ENCODE measurements around the gene CYP4V2.

CYP4V2 gene

GRCh38 chr4:186204103-186204559, 12.8 kb downstream of the CYP4V2 start:
- DNase-seq, result no peak

GRCh38 chr4:186204686-186205085, 13.3 kb downstream of the CYP4V2 start:
- H3K9me3 ChIP-seq, result no peaks in the 10 kb centered on the region
- H3K36me3 ChIP-seq, result peaks cover 11 to 25% (median 12%) of the 10 kb centered on the region in 3 donors
- peak overlapping the region in 1 of 2 donors; percentile 63 for H3K27ac ChIP-seq
- H3K4me1 ChIP-seq, result peaks cover 0 to 3% (median 0%) of the 10 kb centered on the region in 4 donors
- TF ChIP-seq CTCF (IDR thresholded peaks at IDR 0.05), result no peak
- no peak for DNase-seq
- H3K27me3 ChIP-seq, result no peaks in the 10 kb centered on the region
- intact Hi-C loops (cut with DNase I; ENCODE audit: low total_unique reads), result no loop called here
- peak overlapping the region in 1 of 2 donors; percentile 48 for H3K4me3 ChIP-seq

More at GRCh38 chr4:186204103-186204559, 12.8 kb downstream of the CYP4V2 start:
- Histone ChIP-seq H3K4me1 (peaks cover 0 to 3% (median 0%) of the 10 kb centered on the region in 4 donors), H3K27me3 (no peaks in the 10 kb centered on the region), H3K4me3 (peak overlapping the region in 1 of 2 donors; percentile 48), H3K36me3 (peaks cover 6 to 20% (median 6%) of the 10 kb centered on the region in 3 donors), H3K9me3 (no peaks in the 10 kb centered on the region), H3K27ac (peak overlapping the region in 1 of 2 donors; percentile 63)
- intact Hi-C loops (cut with DNase I; ENCODE audit: low total_unique reads), result no loop called here
- TF ChIP-seq CTCF (IDR thresholded peaks at IDR 0.05), result no peak

DNA sequence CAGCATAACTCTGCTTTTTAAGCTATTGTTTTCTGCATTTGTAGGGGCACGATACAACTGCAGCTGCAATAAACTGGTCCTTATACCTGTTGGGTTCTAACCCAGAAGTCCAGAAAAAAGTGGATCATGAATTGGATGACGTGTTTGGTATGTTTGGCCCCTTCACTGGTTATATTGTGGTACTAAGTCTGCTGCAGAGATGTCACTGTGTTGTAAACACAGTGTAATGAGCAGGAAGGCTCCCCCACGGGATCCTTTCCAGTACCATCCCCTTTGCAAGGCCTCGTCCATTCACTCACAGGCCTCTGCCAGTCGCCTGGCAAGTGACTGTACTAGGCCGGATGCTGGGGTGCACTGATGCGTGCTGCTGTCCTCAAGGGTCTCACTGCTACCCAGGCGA, 13.8 kb downstream of the CYP4V2 start:
- H3K4me3 ChIP-seq, result no peak overlapping the region
- no peaks in the 10 kb centered on the region for H3K27me3 ChIP-seq
- no peak for TF ChIP-seq CTCF (IDR thresholded peaks at IDR 0.05)

DNA sequence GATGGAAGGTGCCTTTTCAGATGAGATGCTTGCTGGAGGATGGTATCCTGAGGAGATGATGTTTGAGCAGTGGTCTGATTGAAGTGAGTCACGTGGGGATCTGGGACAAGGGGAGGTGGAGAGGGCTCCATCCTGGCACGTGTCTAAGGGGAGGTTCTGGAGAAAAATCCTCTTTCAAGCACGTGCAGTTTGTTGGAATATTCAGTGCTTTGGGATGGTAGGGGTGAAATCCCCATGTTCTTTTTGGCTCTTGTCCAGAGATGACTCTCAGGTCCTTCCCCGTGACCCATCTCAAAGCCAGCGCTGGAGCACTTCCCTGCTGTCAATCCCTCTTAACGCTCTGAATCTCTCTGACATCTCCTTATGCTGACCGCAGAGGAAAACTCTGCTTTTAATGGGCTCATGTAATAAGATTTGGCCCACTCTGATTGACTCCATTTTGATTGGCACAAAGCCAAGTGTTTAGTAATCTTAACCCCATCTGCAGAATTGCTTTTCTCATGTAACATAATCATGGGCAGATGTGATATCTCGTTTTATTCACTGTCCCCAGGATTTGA, 25.2 kb downstream of the CYP4V2 start:
- H3K9me3 ChIP-seq, result no peaks in the 10 kb centered on the region
- H3K27me3 ChIP-seq, result no peaks in the 10 kb centered on the region
- DNase-seq, result no peak
- H3K4me3 ChIP-seq, result no peak overlapping the region
- H3K27ac ChIP-seq, result no peak overlapping the region
- TF ChIP-seq CTCF (IDR thresholded peaks at IDR 0.05), result no peak
- no peaks in the 10 kb centered on the region for H3K36me3 ChIP-seq
- intact Hi-C loops (cut with DNase I; ENCODE audit: low total_unique reads), result no loop called here
- no peaks in the 10 kb centered on the region for H3K4me1 ChIP-seq

More for the DNA sequence above, 13.8 kb downstream of the CYP4V2 start:
- Histone ChIP-seq H3K4me1 (peaks cover 0 to 3% (median 0%) of the 10 kb centered on the region in 4 donors), H3K36me3 (peaks cover 16 to 30% (median 16%) of the 10 kb centered on the region in 3 donors), H3K9me3 (no peaks in the 10 kb centered on the region), H3K27ac (peak overlapping the region in 1 of 2 donors; percentile 63)
- no peak for DNase-seq
- intact Hi-C loops (cut with DNase I; ENCODE audit: low total_unique reads), result no loop called here

GRCh38 chr4:186217733-186218293, 26.4 kb downstream of the CYP4V2 start:
- intact Hi-C loops (cut with DNase I; ENCODE audit: low total_unique reads), result no loop called here
- Histone ChIP-seq H3K27ac (no peak overlapping the region), H3K27me3 (no peaks in the 10 kb centered on the region), H3K4me1 (no peaks in the 10 kb centered on the region), H3K4me3 (no peak overlapping the region), H3K36me3 (no peaks in the 10 kb centered on the region), H3K9me3 (no peaks in the 10 kb centered on the region)
- TF ChIP-seq CTCF (IDR thresholded peaks at IDR 0.05), result no peak
- DNase-seq, result no peak
